OCI-LY3 (cell line): ENCODE measurements around the gene GARRE1.

Experiments used
- EZH2phosphoT487 ChIP-seq: fragments of 200-600 bp; shearing (Covaris generic); IDR thresholded peaks from 2 replicates; pipeline ENCODE4 v1.6.1; 2018; ENCODE audit warnings: antibody characterized with exemption, mixed run types, low read depth
- TF ChIP-seq, protein P1 (sequence below): fragments of 200-600, 300-600 bp; sonication (generic); IDR thresholded peaks from 2 replicates; pipeline ENCODE4 v1.5.1; 2014; ENCODE audit warnings: antibody characterized with exemption, low read length, low read depth

- TF ChIP-seq, protein P1, sequence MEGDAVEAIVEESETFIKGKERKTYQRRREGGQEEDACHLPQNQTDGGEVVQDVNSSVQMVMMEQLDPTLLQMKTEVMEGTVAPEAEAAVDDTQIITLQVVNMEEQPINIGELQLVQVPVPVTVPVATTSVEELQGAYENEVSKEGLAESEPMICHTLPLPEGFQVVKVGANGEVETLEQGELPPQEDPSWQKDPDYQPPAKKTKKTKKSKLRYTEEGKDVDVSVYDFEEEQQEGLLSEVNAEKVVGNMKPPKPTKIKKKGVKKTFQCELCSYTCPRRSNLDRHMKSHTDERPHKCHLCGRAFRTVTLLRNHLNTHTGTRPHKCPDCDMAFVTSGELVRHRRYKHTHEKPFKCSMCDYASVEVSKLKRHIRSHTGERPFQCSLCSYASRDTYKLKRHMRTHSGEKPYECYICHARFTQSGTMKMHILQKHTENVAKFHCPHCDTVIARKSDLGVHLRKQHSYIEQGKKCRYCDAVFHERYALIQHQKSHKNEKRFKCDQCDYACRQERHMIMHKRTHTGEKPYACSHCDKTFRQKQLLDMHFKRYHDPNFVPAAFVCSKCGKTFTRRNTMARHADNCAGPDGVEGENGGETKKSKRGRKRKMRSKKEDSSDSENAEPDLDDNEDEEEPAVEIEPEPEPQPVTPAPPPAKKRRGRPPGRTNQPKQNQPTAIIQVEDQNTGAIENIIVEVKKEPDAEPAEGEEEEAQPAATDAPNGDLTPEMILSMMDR: no peak
- no peak for TF ChIP-seq EZH2phosphoT487
Observed at GRCh38 chr19:34226036-34226435, 28.3 kb upstream of the GARRE1 start.
